Measurements from ENCODE around the gene DYNLT4.

DNA sequence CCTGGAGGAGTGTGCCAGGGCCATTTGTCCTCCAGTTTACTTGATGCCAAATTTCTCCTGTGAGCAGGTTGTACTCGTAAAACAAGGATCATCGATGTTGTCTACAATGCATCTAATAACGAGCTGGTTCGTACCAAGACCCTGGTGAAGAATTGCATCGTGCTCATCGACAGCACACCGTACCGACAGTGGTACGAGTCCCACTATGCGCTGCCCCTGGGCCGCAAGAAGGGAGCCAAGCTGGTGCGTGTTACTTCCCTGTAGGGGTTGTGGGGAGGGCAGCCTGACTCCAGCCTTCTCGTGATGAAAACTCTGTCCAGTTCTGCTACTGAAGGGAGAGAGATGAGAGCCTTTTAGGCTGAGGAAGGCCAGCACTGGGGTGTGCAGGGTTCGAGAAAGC is 29.6 kb downstream of the DYNLT4 start:
- no peak for TF ChIP-seq EZH2 (IDR thresholded peaks at IDR 0.05; ENCODE audit: insufficient read depth, poor library complexity, severe bottlenecking)
- TF ChIP-seq EZH2phosphoT487 (IDR thresholded peaks at IDR 0.05; ENCODE audit: insufficient read depth, low read depth): no peak

All from GM23248 (cell line).